ENCODE data around the gene RAB11FIP4.

The RAB11FIP4 gene

GRCh38 chr17:31491376-31492131 is 100.1 kb downstream of the RAB11FIP4 start:
- Histone ChIP-seq H3K9me3 (ENCODE audit: control insufficient read depth in 1 of 2, low read length in 2 of 2) (no peaks in the 10 kb centered on the region), H3K4me3 (ENCODE audit: low read depth in 1 of 2, low read length in 2 of 2) (no peak overlapping the region), H3K4me1 (ENCODE audit: control insufficient read depth in 1 of 2, insufficient read depth in 2 of 2, low read length in 2 of 2) (peaks cover 11 to 13% of the 10 kb centered on the region in 2 donors), H3K27ac (ENCODE audit: low read length) (peak overlapping the region; percentile 1), H3K27me3 (ENCODE audit: low read depth, low read length) (no peaks in the 10 kb centered on the region), H3K36me3 (ENCODE audit: control insufficient read depth in 1 of 2, insufficient read depth in 2 of 2, low read length in 2 of 2) (no peaks in the 10 kb centered on the region)

- Histone ChIP-seq H3K4me1 (ENCODE audit: control insufficient read depth in 1 of 2, insufficient read depth in 2 of 2, low read length in 2 of 2) (peaks cover 9 to 11% of the 10 kb centered on the region in 2 donors), H3K9me3 (ENCODE audit: control insufficient read depth in 1 of 2, low read length in 2 of 2) (no peaks in the 10 kb centered on the region), H3K36me3 (ENCODE audit: control insufficient read depth in 1 of 2, insufficient read depth in 2 of 2, low read length in 2 of 2) (no peaks in the 10 kb centered on the region), H3K27me3 (ENCODE audit: low read depth, low read length) (no peaks in the 10 kb centered on the region), H3K27ac (ENCODE audit: low read length) (no peak overlapping the region), H3K4me3 (ENCODE audit: low read depth in 1 of 2, low read length in 2 of 2) (no peak overlapping the region)
Measured at GRCh38 chr17:31492206-31492605, 100.7 kb downstream of the RAB11FIP4 start.

GRCh38 chr17:31492880-31493655 is 101.6 kb downstream of the RAB11FIP4 start:
- H3K27ac ChIP-seq (ENCODE audit: low read length) = peak overlapping the region; percentile 81

GRCh38 chr17:31493656-31494155 is 102.2 kb downstream of the RAB11FIP4 start:
- Histone ChIP-seq H3K4me3 (ENCODE audit: low read depth in 1 of 2, low read length in 2 of 2) (no peak overlapping the region), H3K36me3 (ENCODE audit: control insufficient read depth in 1 of 2, insufficient read depth in 2 of 2, low read length in 2 of 2) (no peaks in the 10 kb centered on the region), H3K4me1 (ENCODE audit: control insufficient read depth in 1 of 2, insufficient read depth in 2 of 2, low read length in 2 of 2) (peaks cover 0 to 11% of the 10 kb centered on the region in 2 donors), H3K9me3 (ENCODE audit: control insufficient read depth in 1 of 2, low read length in 2 of 2) (no peaks in the 10 kb centered on the region), H3K27me3 (ENCODE audit: low read depth, low read length) (no peaks in the 10 kb centered on the region), H3K27ac (ENCODE audit: low read length) (peak overlapping the region; percentile 81)

More at GRCh38 chr17:31492880-31493655, 101.6 kb downstream of the RAB11FIP4 start:
- Histone ChIP-seq H3K36me3 (ENCODE audit: control insufficient read depth in 1 of 2, insufficient read depth in 2 of 2, low read length in 2 of 2) (no peaks in the 10 kb centered on the region), H3K4me3 (ENCODE audit: low read depth in 1 of 2, low read length in 2 of 2) (no peak overlapping the region), H3K4me1 (ENCODE audit: control insufficient read depth in 1 of 2, insufficient read depth in 2 of 2, low read length in 2 of 2) (peaks cover 5 to 11% of the 10 kb centered on the region in 2 donors), H3K27me3 (ENCODE audit: low read depth, low read length) (no peaks in the 10 kb centered on the region), H3K9me3 (ENCODE audit: control insufficient read depth in 1 of 2, low read length in 2 of 2) (no peaks in the 10 kb centered on the region)

- Histone ChIP-seq H3K27ac (ENCODE audit: low read length) (peak overlapping the region; percentile 81), H3K4me1 (ENCODE audit: control insufficient read depth in 1 of 2, insufficient read depth in 2 of 2, low read length in 2 of 2) (peaks cover 0 to 11% of the 10 kb centered on the region in 2 donors), H3K4me3 (ENCODE audit: low read depth in 1 of 2, low read length in 2 of 2) (no peak overlapping the region)
Measured at GRCh38 chr17:31494259-31495021, 103.0 kb downstream of the RAB11FIP4 start.

GRCh38 chr17:31495022-31495885 is 103.8 kb downstream of the RAB11FIP4 start:
- H3K9me3 ChIP-seq (ENCODE audit: control insufficient read depth in 1 of 2, low read length in 2 of 2) = no peaks in the 10 kb centered on the region
- peaks cover 4 to 11% of the 10 kb centered on the region in 2 donors for H3K4me1 ChIP-seq (ENCODE audit: control insufficient read depth in 1 of 2, insufficient read depth in 2 of 2, low read length in 2 of 2)
- H3K4me3 ChIP-seq (ENCODE audit: low read depth in 1 of 2, low read length in 2 of 2) = no peak overlapping the region
- no peaks in the 10 kb centered on the region for H3K36me3 ChIP-seq (ENCODE audit: control insufficient read depth in 1 of 2, insufficient read depth in 2 of 2, low read length in 2 of 2)
- H3K27ac ChIP-seq (ENCODE audit: low read length) = peak overlapping the region; percentile 74
- no peaks in the 10 kb centered on the region for H3K27me3 ChIP-seq (ENCODE audit: low read depth, low read length)

More at GRCh38 chr17:31494259-31495021, 103.0 kb downstream of the RAB11FIP4 start:
- H3K36me3 ChIP-seq (ENCODE audit: control insufficient read depth in 1 of 2, insufficient read depth in 2 of 2, low read length in 2 of 2) = no peaks in the 10 kb centered on the region
- H3K27me3 ChIP-seq (ENCODE audit: low read depth, low read length) = no peaks in the 10 kb centered on the region
- H3K9me3 ChIP-seq (ENCODE audit: control insufficient read depth in 1 of 2, low read length in 2 of 2) = no peaks in the 10 kb centered on the region

GRCh38 chr17:31496097-31496496 is 104.6 kb downstream of the RAB11FIP4 start:
- Histone ChIP-seq H3K36me3 (ENCODE audit: control insufficient read depth in 1 of 2, insufficient read depth in 2 of 2, low read length in 2 of 2) (no peaks in the 10 kb centered on the region), H3K27me3 (ENCODE audit: low read depth, low read length) (no peaks in the 10 kb centered on the region), H3K9me3 (ENCODE audit: control insufficient read depth in 1 of 2, low read length in 2 of 2) (no peaks in the 10 kb centered on the region), H3K27ac (ENCODE audit: low read length) (no peak overlapping the region), H3K4me3 (ENCODE audit: low read depth in 1 of 2, low read length in 2 of 2) (no peak overlapping the region), H3K4me1 (ENCODE audit: control insufficient read depth in 1 of 2, insufficient read depth in 2 of 2, low read length in 2 of 2) (peaks cover 4 to 11% of the 10 kb centered on the region in 2 donors)

GRCh38 chr17:31496601-31497000 is 105.1 kb downstream of the RAB11FIP4 start:
- Histone ChIP-seq H3K9me3 (ENCODE audit: control insufficient read depth in 1 of 2, low read length in 2 of 2) (no peaks in the 10 kb centered on the region), H3K4me1 (ENCODE audit: control insufficient read depth in 1 of 2, insufficient read depth in 2 of 2, low read length in 2 of 2) (peaks cover 4 to 11% of the 10 kb centered on the region in 2 donors), H3K27ac (ENCODE audit: low read length) (no peak overlapping the region), H3K27me3 (ENCODE audit: low read depth, low read length) (no peaks in the 10 kb centered on the region), H3K4me3 (ENCODE audit: low read depth in 1 of 2, low read length in 2 of 2) (no peak overlapping the region), H3K36me3 (ENCODE audit: control insufficient read depth in 1 of 2, insufficient read depth in 2 of 2, low read length in 2 of 2) (no peaks in the 10 kb centered on the region)

- H3K27me3 ChIP-seq (ENCODE audit: low read depth, low read length) = no peaks in the 10 kb centered on the region
- H3K36me3 ChIP-seq (ENCODE audit: control insufficient read depth in 1 of 2, insufficient read depth in 2 of 2, low read length in 2 of 2) = no peaks in the 10 kb centered on the region
- no peak overlapping the region for H3K4me3 ChIP-seq (ENCODE audit: low read depth in 1 of 2, low read length in 2 of 2)
- H3K4me1 ChIP-seq (ENCODE audit: control insufficient read depth in 1 of 2, insufficient read depth in 2 of 2, low read length in 2 of 2) = peaks cover 4 to 11% of the 10 kb centered on the region in 2 donors
- H3K27ac ChIP-seq (ENCODE audit: low read length) = no peak overlapping the region
- H3K9me3 ChIP-seq (ENCODE audit: control insufficient read depth in 1 of 2, low read length in 2 of 2) = no peaks in the 10 kb centered on the region
Measured at GRCh38 chr17:31497431-31497830, 106.0 kb downstream of the RAB11FIP4 start.

GRCh38 chr17:31497994-31498826 is 106.7 kb downstream of the RAB11FIP4 start:
- no peaks in the 10 kb centered on the region for H3K36me3 ChIP-seq (ENCODE audit: control insufficient read depth in 1 of 2, insufficient read depth in 2 of 2, low read length in 2 of 2)
- H3K27me3 ChIP-seq (ENCODE audit: low read depth, low read length) = no peaks in the 10 kb centered on the region
- no peaks in the 10 kb centered on the region for H3K9me3 ChIP-seq (ENCODE audit: control insufficient read depth in 1 of 2, low read length in 2 of 2)
- no peak overlapping the region for H3K4me3 ChIP-seq (ENCODE audit: low read depth in 1 of 2, low read length in 2 of 2)
- no peak overlapping the region for H3K27ac ChIP-seq (ENCODE audit: low read length)
- peaks cover 4 to 8% of the 10 kb centered on the region in 2 donors for H3K4me1 ChIP-seq (ENCODE audit: control insufficient read depth in 1 of 2, insufficient read depth in 2 of 2, low read length in 2 of 2)
